K562 (cell line): Measurements from ENCODE around the gene PTOV1. TPM values are rescaled to one million over a fixed set of nuclear protein-coding genes. Genes with fewer than 3 reads are reported as not detected.

Source experiments
- CBFA2T3 ChIP-seq: fragments of 450-650 bp; IDR thresholded peaks from 2 replicates; pipeline ENCODE4 v1.6.1; 2017
- CREM ChIP-seq: IDR thresholded peaks from 2 replicates; pipeline ENCODE4 v1.6.1; 2014; ENCODE audit warnings: antibody characterized with exemption, low read depth
- E2F3 ChIP-seq: fragments of 250-450 bp; sonication (Bioruptor Pico); IDR thresholded peaks from 2 replicates; pipeline ENCODE4 v1.4.0; 2020; ENCODE audit warnings: mild to moderate bottlenecking
- ETV6 ChIP-seq, 3 experiments: fragments of 150-350 bp in 1 of 3; sonication (generic) in 1 of 3; formaldehyde crosslinking in 1 of 3; IDR thresholded peaks; 2 replicates each; pipeline versions ENCODE4 v1.6.1 to v1.8.0; 2014 to 2022; ENCODE audit warnings: borderline replicate concordance in 2 of 3, low read depth in 2 of 3, antibody characterized with exemption in 1 of 3, low read length in 1 of 3, mild to moderate bottlenecking in 1 of 3, missing genetic modification reagents in 1 of 3
- FOXM1 ChIP-seq, 2 experiments: fragments of 450-650 bp in 1 of 2; sonication (generic) in 1 of 2; formaldehyde crosslinking in 1 of 2; IDR thresholded peaks; 2 replicates each; pipeline versions ENCODE4 v1.6.1 to v1.9.0; 2017 to 2022; ENCODE audit warnings: low read depth in 2 of 2, mild to moderate bottlenecking in 2 of 2, missing genetic modification reagents in 1 of 2, moderate library complexity in 1 of 2
- KLF16 ChIP-seq: IDR thresholded peaks from 2 replicates; pipeline ENCODE4 v1.6.1; 2016; ENCODE audit warnings: antibody characterized with exemption
- NBN ChIP-seq: fragments of 450-650 bp; IDR thresholded peaks from 2 replicates; pipeline ENCODE4 v1.6.1; 2016; ENCODE audit warnings: low read depth, mild to moderate bottlenecking
- NCOA6 ChIP-seq: fragments of 450-650 bp; IDR thresholded peaks from 2 replicates; pipeline ENCODE4 v1.6.1; 2017; ENCODE audit warnings: mild to moderate bottlenecking
- NFYB ChIP-seq: IDR thresholded peaks from 2 replicates; pipeline ENCODE4 v1.6.1; 2011; ENCODE audit warnings: mild to moderate bottlenecking, moderate library complexity; ENCODE audit not compliant: insufficient read length; ENCODE audit errors: extremely low read depth
- NR0B1 ChIP-seq: fragments of 450-650 bp; IDR thresholded peaks from one replicate; pipeline ENCODE4 v1.6.1; 2018; ENCODE audit warnings: mild to moderate bottlenecking, moderate library complexity; ENCODE audit not compliant: partially characterized antibody
- NR4A1 ChIP-seq, 2 experiments: fragments of 250-450 bp in 1 of 2; fragments of 450-650 bp in 1 of 2; sonication (Bioruptor Pico) in 1 of 2; IDR thresholded peaks; 2 replicates each; pipeline versions ENCODE4 v1.4.0 to v1.6.1; 2016 to 2020; ENCODE audit warnings: mild to moderate bottlenecking in 2 of 2, missing compliant biosample characterization in 1 of 2, missing genetic modification characterization in 1 of 2, moderate library complexity in 1 of 2
- PCBP1 ChIP-seq: fragments of 200-400 bp; formaldehyde crosslinking; IDR thresholded peaks from 2 replicates; pipeline ENCODE4 v1.6.1; 2018; ENCODE audit warnings: mild to moderate bottlenecking, low read depth, low read length; ENCODE audit not compliant: poor library complexity, severe bottlenecking
- PRMT5 ChIP-seq: sonication (generic); formaldehyde crosslinking; IDR thresholded peaks from 2 replicates; pipeline ENCODE4 v1.5.0; 2020; ENCODE audit warnings: missing genetic modification reagents
- PTTG1 ChIP-seq: fragments of 450-650 bp; IDR thresholded peaks from 2 replicates; pipeline ENCODE4 v1.6.1; 2016; ENCODE audit warnings: low read depth, mild to moderate bottlenecking, missing genetic modification characterization, missing compliant biosample characterization
- SMARCC2 ChIP-seq: fragments of 450-650 bp; IDR thresholded peaks from 2 replicates; pipeline ENCODE4 v1.6.1; 2017; ENCODE audit warnings: antibody characterized with exemption, moderate library complexity, mild to moderate bottlenecking, low read depth
- SPI1 ChIP-seq: IDR thresholded peaks from 2 replicates; pipeline ENCODE4 v1.6.1; 2011; ENCODE audit warnings: low read depth, low read length, control low read depth, borderline replicate concordance
- TFAM ChIP-seq: fragments of 250-450 bp; sonication (Bioruptor Pico); conservative IDR thresholded peaks from 2 replicates; pipeline ENCODE4 v1.5.0; 2021; ENCODE audit warnings: mild to moderate bottlenecking, moderate library complexity
- TGIF2 ChIP-seq: sonication (generic); formaldehyde crosslinking; IDR thresholded peaks from 2 replicates; pipeline ENCODE4 v1.8.1; 2022; ENCODE audit warnings: mild to moderate bottlenecking, missing genetic modification reagents, moderate library complexity
- ZFP1 ChIP-seq: fragments of 450-650 bp; formaldehyde crosslinking; IDR thresholded peaks from 2 replicates; pipeline ENCODE4 v1.4.0; 2020; ENCODE audit warnings: mild to moderate bottlenecking, mixed read lengths
- ZNF124 ChIP-seq: sonication (generic); formaldehyde crosslinking; IDR thresholded peaks from 2 replicates; pipeline ENCODE4 v1.8.1; 2022; ENCODE audit warnings: missing genetic modification reagents
- ZNF143 ChIP-seq: sonication (generic); formaldehyde crosslinking; IDR thresholded peaks from 2 replicates; pipeline ENCODE4 v1.9.0; 2022; ENCODE audit warnings: mild to moderate bottlenecking, missing genetic modification reagents
- ZNF282 ChIP-seq: sonication (generic); formaldehyde crosslinking; IDR thresholded peaks from 2 replicates; pipeline ENCODE4 v1.8.1; 2023; ENCODE audit warnings: missing genetic modification reagents
- polyA plus RNA-seq, 8 experiments: library from polyadenylated mRNA; depleted of rRNA in 4 of 8; stranded (reverse) in 5 of 8; unstranded in 3 of 8; fragments of >200 nt; fragmentation: Nextera tagmentation in 2 of 8; fragmentation: Illumina TruSeq in 1 of 8; extraction: Ambion mirVana in 2 of 8; extraction: Trizol in 1 of 8; gene quantifications; 2 replicates each; pipeline versions ENCODE4 v1.2.1 to v1.2.3, GENCODE V29; 2011 to 2014; ENCODE audit warnings: inconsistent platforms in 1 of 8, missing spikeins in 1 of 8
- total RNA-seq, 7 experiments: library from RNA; depleted of rRNA in 6 of 7; stranded (reverse); fragments of >200 nt in 6 of 7; fragmentation: Illumina TruSeq in 2 of 7; extraction: Trizol in 2 of 7; gene quantifications; 2 replicates each; pipeline versions ENCODE4 v1.2.1 to v1.2.3, GENCODE V29; 2011 to 2021; ENCODE audit warnings: low replicate concordance in 1 of 7
- TF ChIP-seq, protein P1 (sequence below): fragments of 250-450 bp; sonication (Bioruptor Pico); IDR thresholded peaks from 2 replicates; pipeline ENCODE4 v1.8.0; 2022; ENCODE audit warnings: inconsistent platforms, mild to moderate bottlenecking, moderate library complexity, borderline replicate concordance
- TF ChIP-seq, protein P2 (sequence below), 2 experiments: fragments of 450-650 bp in 1 of 2; sonication (generic) in 1 of 2; formaldehyde crosslinking in 1 of 2; IDR thresholded peaks in 1 of 2; conservative IDR thresholded peaks in 1 of 2; 2 replicates each; pipeline versions ENCODE4 v1.6.1 to v1.8.1; 2016 to 2023; ENCODE audit warnings: mild to moderate bottlenecking in 2 of 2, moderate library complexity in 2 of 2, inconsistent platforms in 1 of 2, missing genetic modification reagents in 1 of 2

Gene PTOV1
- total and polyA plus RNA-seq, 9 of the 15 experiments (the other 6 are each of a cell fraction or from before 2014, with no cell fraction given) = 4.9 to 169 (median 43.5) TPM

DNA sequence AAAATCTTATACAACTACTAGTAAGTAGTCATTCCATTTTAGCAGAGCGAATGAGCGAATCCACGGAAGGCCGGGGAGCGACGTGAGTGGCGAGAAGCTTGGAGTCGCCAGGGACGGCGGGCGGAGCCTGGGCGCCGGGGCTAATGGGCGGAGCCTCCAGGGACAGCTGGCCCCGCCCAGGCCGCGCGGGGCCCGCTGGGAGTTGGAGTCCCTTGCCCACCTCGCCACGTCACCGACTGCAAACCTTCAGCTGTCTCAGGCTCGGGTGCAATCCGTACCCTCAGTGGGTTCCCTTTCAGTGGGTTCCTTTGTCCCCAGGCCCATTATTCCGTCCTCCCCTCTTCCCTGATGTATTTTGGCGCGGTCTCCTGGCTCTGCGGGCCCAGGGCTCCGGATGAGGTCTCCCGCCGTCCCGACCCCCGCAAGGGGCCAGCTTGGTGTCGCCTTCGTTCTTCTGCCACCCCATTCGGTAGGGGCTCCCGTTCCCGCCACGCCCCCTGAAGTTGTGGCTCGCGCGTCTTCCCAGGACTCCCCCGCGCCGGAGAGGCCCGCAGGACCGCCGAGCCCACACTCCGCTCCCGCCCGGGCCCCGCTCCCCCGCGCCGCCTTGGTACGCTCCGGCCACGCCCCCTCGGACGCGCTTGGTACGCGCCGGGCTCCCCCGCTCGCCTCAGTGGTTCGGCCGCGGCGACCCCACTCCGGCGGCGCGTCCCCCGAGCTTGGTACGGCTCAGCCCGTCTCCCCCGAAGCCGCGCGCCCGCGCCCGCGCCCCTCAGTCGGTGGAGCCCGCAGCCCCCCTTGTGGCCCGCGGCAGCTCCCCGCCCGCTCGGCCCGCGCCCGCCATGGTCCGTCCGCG, at the start of gene PTOV1 (continued):
- TF ChIP-seq ZFP1 (CRISPR knock-in tag) (no peak), NBN (peak; percentile 83; the same call in 1 of the 2 replicates), E2F3 (peak; percentile 69), CBFA2T3 (peak; percentile 18; the same call in 1 of the 2 replicates), TFAM (CRISPR knock-in tag) (no peak), PCBP1 (peak; percentile 75), NFYB (no peak), NCOA6 (no peak), ZNF282 (CRISPR knock-in tag) (peak; percentile 81; the same call in 1 of the 2 replicates), PTTG1 (tag) (no peak), CREM (peak; percentile 97), SPI1 (no peak), NR4A1 (CRISPR knock-in tag; IDR thresholded peaks at IDR 0.05) (no peak), NR4A1 (tag; IDR thresholded peaks at IDR 0.05) (no peak), ETV6 (IDR thresholded peaks at IDR 0.05; ENCODE audit: borderline replicate concordance in 1 of 2, low read depth in 2 of 2, low read length in 1 of 2) (peak in 1 of 2 experiments; percentile 65; a peak in 1 of 4 replicates), ETV6 (CRISPR knock-in tag; IDR thresholded peaks at IDR 0.05; ENCODE audit: borderline replicate concordance) (no peak), KLF16 (no peak), SMARCC2 (no peak), ZNF124 (CRISPR knock-in tag) (no peak), TGIF2 (0 out of 2 replicates have a peak, but pooled peaks have one; percentile 60), ZNF143 (CRISPR knock-in tag) (peak; percentile 88), PRMT5 (no peak; the same call in 1 of the 2 replicates), FOXM1 (IDR thresholded peaks at IDR 0.05; ENCODE audit: low read depth) (no peak), FOXM1 (CRISPR knock-in tag; IDR thresholded peaks at IDR 0.05; ENCODE audit: low read depth) (no peak), NR0B1 (no peak)
- TF ChIP-seq, protein P1, sequence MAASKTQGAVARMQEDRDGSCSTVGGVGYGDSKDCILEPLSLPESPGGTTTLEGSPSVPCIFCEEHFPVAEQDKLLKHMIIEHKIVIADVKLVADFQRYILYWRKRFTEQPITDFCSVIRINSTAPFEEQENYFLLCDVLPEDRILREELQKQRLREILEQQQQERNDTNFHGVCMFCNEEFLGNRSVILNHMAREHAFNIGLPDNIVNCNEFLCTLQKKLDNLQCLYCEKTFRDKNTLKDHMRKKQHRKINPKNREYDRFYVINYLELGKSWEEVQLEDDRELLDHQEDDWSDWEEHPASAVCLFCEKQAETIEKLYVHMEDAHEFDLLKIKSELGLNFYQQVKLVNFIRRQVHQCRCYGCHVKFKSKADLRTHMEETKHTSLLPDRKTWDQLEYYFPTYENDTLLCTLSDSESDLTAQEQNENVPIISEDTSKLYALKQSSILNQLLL = no peak
- TF ChIP-seq, protein P2, sequence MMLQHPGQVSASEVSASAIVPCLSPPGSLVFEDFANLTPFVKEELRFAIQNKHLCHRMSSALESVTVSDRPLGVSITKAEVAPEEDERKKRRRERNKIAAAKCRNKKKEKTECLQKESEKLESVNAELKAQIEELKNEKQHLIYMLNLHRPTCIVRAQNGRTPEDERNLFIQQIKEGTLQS (IDR thresholded peaks at IDR 0.05) = no peak; the same call in none of the 2 replicates
- TF ChIP-seq, protein P2 (CRISPR knock-in tag; conservative IDR thresholded peaks at IDR 0.05) = 0 out of 2 replicates have a peak, but pooled peaks have one; percentile 40
